Cardiac muscle cell (in vitro differentiated cells and primary cell): Measurements from ENCODE around the gene GPR62. TPM values are rescaled to one million over a fixed set of nuclear protein-coding genes. Genes with fewer than 3 reads are reported as not detected.
"Not testable (repeated sequence)": the region's sequence is repeated elsewhere in the genome, so short reads cannot be mapped to it uniquely, and the experiment has no call there.

ENCODE experiments used
- DNase-seq, 2 donors: peaks; one replicate each; pipeline versions ENCODE4 v3.0.0 to v3.0.0-alpha.2; 2010 to 2017; ENCODE audit warnings: low read depth in 1 of 2, low spot score in 1 of 2
- H3K27ac ChIP-seq: fragments of 200-600 bp; sonication (generic); 2 replicates; pipeline ENCODE4 v1.5.1; 2016
- H3K27me3 ChIP-seq: fragments of 200-600 bp; sonication (generic); 2 replicates; pipeline ENCODE4 v1.6.0; 2016; ENCODE audit warnings: control low read depth
- H3K36me3 ChIP-seq: fragments of 200-600 bp; sonication (generic); 2 replicates; pipeline ENCODE4 v1.5.1; 2016; ENCODE audit warnings: control low read depth
- H3K4me1 ChIP-seq: fragments of 200-600 bp; sonication (generic); 2 replicates; pipeline ENCODE4 v1.8.1; 2017; ENCODE audit warnings: low read depth, mild to moderate bottlenecking, mixed run types
- H3K4me3 ChIP-seq: fragments of 200-600 bp; sonication (generic); 2 replicates; pipeline ENCODE4 v1.5.1; 2016; ENCODE audit warnings: mild to moderate bottlenecking
- H3K9me3 ChIP-seq: fragments of 200-600 bp; sonication (generic); 2 replicates; pipeline ENCODE4 v1.5.1; 2017; ENCODE audit warnings: low read depth, mild to moderate bottlenecking, control low read depth
- polyA plus RNA-seq: library from polyadenylated mRNA; unstranded; fragments of >200 nt; fragmentation: Nextera tagmentation; extraction: Ambion mirVana; gene quantifications from 2 replicates; pipeline ENCODE4 v1.2.1, GENCODE V29; 2016
- total RNA-seq: library from RNA; depleted of rRNA; stranded (reverse); fragments of >200 nt; gene quantifications from 2 replicates; pipeline ENCODE4 v1.2.3, GENCODE V29; 2016
- TF ChIP-seq, protein P1 (sequence below): IDR thresholded peaks from 2 replicates; pipeline ENCODE4 v1.5.1; 2012; ENCODE audit warnings: low read depth, mild to moderate bottlenecking, low read length

GPR62 gene
- total and polyA plus RNA-seq, 2 experiments from 2014 or later = 0.94 to 1.1 TPM

DNA sequence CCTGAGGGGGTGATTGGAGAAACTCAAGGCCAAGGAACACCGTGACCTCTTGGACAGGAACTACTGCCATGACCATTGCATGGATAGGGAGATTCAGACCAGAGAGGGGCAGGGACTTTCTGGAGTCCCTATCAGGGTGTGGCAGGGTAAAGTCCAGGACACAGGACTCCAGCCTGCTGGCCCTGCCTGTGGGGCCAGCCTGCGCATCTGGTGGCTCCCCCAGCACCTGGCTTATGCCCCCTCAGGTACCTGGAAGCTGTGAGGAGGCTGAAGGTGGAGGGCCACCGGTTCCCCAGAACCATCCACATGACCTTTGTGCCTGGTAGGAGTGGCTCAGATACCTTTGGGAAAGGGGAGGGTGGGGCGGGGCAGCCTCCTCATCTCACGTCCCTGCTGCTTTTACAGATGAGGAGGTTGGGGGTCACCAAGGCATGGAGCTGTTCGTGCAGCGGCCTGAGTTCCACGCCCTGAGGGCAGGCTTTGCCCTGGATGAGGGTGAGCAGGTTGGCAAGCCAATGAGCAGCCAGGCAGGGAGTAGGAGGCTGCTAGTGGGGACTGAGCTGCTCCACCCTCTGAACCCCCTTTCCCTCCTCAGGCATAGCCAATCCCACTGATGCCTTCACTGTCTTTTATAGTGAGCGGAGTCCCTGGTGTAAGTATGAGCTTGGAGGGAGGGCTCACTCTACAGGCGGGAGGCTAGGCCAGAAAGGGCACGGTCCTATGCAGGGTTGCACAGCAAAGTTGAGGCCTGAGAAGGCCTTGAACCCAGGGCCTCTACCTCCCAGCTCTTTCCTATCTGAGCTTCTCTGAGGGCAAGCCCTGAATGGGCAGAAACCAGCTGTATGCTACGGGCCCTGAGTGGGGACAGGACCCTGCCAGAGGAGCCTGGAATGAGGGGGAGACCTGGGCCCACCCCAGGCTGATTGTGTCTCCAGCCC is 31.1 kb downstream of the GPR62 start:
- Histone ChIP-seq H3K27me3 (no peaks in the 10 kb centered on the region), H3K4me1 (peaks cover 16% of the 10 kb centered on the region), H3K9me3 (no peaks in the 10 kb centered on the region), H3K36me3 (no peaks in the 10 kb centered on the region), H3K27ac (no peak overlapping the region), H3K4me3 (no peak overlapping the region)
- TF ChIP-seq, protein P1, sequence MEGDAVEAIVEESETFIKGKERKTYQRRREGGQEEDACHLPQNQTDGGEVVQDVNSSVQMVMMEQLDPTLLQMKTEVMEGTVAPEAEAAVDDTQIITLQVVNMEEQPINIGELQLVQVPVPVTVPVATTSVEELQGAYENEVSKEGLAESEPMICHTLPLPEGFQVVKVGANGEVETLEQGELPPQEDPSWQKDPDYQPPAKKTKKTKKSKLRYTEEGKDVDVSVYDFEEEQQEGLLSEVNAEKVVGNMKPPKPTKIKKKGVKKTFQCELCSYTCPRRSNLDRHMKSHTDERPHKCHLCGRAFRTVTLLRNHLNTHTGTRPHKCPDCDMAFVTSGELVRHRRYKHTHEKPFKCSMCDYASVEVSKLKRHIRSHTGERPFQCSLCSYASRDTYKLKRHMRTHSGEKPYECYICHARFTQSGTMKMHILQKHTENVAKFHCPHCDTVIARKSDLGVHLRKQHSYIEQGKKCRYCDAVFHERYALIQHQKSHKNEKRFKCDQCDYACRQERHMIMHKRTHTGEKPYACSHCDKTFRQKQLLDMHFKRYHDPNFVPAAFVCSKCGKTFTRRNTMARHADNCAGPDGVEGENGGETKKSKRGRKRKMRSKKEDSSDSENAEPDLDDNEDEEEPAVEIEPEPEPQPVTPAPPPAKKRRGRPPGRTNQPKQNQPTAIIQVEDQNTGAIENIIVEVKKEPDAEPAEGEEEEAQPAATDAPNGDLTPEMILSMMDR = no peak
- no peak for DNase-seq

DNA sequence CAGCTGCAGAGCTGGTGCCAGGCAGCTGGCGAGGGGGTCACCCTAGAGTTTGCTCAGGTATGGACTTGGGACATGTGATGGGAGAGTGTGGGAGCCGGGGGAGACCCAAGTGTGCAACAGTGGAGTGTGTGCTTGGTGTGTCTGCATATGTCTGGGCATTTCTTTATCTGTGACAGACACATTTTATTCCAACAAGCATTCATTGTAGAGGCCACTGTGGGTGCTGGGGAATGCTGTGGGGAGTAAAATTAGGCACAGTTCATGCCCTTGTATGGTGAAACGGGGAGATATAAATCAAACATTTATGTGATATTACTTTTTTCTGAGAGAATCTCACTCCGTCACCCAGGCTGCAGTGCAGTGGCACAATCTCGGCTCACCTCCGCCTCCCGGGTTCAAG is 32.4 kb downstream of the GPR62 start:
- peak overlapping the region; percentile 14 for H3K27ac ChIP-seq
- no peak for DNase-seq
- H3K4me1 ChIP-seq = peaks cover 9% of the 10 kb centered on the region
- TF ChIP-seq, protein P1 = no peak
- H3K9me3 ChIP-seq = no peaks in the 10 kb centered on the region
- peaks cover 2% of the 10 kb centered on the region for H3K36me3 ChIP-seq
- no peaks in the 10 kb centered on the region for H3K27me3 ChIP-seq
- H3K4me3 ChIP-seq = no peak overlapping the region

DNA sequence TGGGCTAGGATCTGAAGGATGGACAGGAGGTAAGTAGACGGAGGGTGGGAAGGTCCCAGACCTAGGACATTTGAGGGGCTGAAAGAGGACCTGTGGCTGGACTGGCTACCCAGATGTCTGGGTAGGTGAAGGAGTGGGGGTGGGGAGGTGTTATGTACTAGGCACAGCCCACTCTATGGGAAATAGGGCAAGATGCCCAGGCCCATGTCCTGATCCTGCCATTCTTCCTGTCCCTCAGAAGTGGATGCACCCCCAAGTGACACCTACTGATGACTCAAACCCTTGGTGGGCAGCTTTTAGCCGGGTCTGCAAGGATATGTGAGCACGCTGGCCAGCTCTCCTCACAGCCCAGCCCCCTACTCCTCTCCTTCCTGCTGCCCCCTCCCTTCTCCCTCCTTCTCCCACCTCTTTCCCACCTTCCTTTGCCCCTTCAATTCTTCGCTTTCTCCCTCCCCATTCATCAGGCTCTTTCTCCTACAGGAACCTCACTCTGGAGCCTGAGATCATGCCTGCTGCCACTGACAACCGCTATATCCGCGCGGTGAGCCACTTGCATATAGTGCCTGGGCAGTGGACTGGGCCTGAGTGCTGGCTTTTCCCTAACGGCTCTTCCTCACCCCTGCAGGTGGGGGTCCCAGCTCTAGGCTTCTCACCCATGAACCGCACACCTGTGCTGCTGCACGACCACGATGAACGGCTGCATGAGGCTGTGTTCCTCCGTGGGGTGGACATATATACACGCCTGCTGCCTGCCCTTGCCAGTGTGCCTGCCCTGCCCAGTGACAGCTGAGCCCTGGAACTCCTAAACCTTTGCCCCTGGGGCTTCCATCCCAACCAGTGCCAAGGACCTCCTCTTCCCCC is 33.3 kb downstream of the GPR62 start:
- H3K27ac ChIP-seq = peak overlapping the region; percentile 62
- H3K4me3 ChIP-seq = no peak overlapping the region
- TF ChIP-seq, protein P1 = no peak
- no peaks in the 10 kb centered on the region for H3K27me3 ChIP-seq
- DNase-seq = no peak
- no peaks in the 10 kb centered on the region for H3K9me3 ChIP-seq
- H3K36me3 ChIP-seq = peaks cover 6% of the 10 kb centered on the region
- peaks cover 9% of the 10 kb centered on the region for H3K4me1 ChIP-seq

DNA sequence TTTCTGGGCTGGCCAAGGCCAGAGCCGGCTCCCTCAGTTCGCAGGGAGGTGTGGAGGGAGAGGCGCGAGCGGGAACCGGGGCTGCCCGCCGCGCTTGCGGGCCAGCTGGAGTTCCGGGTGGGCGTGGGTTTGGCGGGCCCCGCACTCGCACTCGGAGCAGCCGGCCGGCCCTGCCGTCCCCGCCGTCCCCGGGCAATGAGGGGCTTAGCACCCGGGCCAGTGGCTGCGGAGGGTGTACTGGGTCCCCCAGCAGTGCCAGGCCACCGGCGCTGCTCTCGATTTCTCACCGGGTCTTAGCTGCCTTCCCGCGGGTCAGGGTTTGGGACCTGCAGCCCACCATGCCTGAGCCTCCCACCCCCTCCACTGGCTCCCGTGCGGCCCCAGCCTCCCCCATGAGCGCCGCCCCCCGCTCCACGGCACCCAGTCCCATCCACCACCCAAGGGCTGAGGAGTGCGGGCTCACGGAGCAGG is 35.4 kb downstream of the GPR62 start:
- H3K4me1 ChIP-seq, H3K27me3 ChIP-seq, H3K4me3 ChIP-seq, H3K9me3 ChIP-seq, H3K27ac ChIP-seq, DNase-seq: not testable (repeated sequence)
- H3K36me3 ChIP-seq = peaks cover 15% of the 10 kb centered on the region

DNA sequence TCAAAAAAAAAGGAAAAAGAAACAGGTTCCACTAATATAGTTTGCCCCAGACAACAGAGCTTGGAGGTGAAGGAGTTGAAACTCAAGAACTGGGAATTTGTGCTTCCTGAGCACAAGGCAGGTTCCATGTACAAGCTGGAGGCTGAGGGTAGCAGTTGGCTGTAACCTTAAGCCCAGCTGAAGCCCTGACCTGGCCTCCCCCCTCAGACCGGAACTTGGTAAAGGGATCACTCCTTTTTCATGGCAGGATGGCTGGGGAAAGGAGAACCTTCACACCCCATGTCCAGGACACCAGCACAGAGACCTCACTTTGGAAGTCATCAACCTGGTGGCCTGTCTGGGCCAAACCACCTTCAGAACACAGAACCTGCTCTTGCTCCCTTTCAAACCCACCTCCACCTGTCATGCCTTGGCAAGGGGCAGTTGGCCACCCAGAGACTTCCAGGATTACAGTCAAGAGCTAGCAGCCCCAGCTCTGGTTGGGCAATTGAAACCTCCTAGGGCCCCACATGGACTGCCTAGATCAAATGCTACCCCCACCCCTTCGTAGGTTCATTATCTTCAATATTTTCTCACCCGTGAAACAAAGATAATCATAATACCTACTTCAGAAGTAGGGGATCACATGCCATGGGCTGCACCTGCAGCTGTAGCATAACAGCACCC is 37.0 kb downstream of the GPR62 start:
- TF ChIP-seq, protein P1 = no peak
- Histone ChIP-seq H3K27me3 (no peaks in the 10 kb centered on the region), H3K36me3 (peaks cover 15% of the 10 kb centered on the region), H3K4me3 (no peak overlapping the region), H3K9me3 (no peaks in the 10 kb centered on the region), H3K27ac (peak overlapping the region; percentile 66), H3K4me1 (peaks cover 9% of the 10 kb centered on the region)
- no peak for DNase-seq

DNA sequence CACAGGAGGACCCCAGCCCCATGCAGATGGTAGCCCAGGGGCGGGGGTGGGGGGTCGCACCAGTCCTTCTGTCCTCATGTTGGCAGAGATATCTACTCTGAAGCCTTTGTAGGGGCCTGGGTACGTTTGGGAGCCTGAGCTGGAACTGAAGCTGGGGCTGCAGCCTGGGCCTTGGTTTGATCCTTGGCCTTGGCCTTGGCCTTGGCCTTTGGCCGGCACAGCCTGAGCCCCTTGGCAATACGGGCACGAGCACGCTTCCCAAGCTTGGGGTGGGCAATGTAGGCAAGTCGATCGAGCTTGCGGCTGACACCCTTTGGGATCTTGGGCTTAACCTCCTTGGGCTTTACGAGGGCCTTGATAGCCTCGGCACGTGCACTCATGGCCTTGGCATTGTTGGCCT is 38.5 kb downstream of the GPR62 start:
- not testable (repeated sequence) for DNase-seq, H3K9me3 ChIP-seq, H3K27me3 ChIP-seq, H3K27ac ChIP-seq, H3K4me3 ChIP-seq
- peaks cover 12% of the 10 kb centered on the region for H3K4me1 ChIP-seq
- H3K36me3 ChIP-seq = peaks cover 15% of the 10 kb centered on the region
